ENCODE data around the gene AQP3.
"Not testable (repeated sequence)": the region's sequence is repeated elsewhere in the genome, so short reads cannot be mapped to it uniquely, and the experiment has no call there.

Gene AQP3

GRCh38 chr9:33433871-33434270, 13.5 kb downstream of the AQP3 start:
- no peaks in the 10 kb centered on the region for H3K4me1 ChIP-seq (ENCODE audit: control insufficient read depth, insufficient read depth, low read length)
- no peaks in the 10 kb centered on the region for H3K36me3 ChIP-seq (ENCODE audit: control insufficient read depth, insufficient read depth, low read length)
- no peaks in the 10 kb centered on the region for H3K27me3 ChIP-seq (ENCODE audit: control insufficient read depth, insufficient read depth, low read length, poor library complexity, severe bottlenecking)
- H3K27ac ChIP-seq (ENCODE audit: insufficient read depth, low read depth, low read length, poor library complexity, severe bottlenecking) = no peak overlapping the region
- H3K9me3 ChIP-seq (ENCODE audit: control insufficient read depth, low read length) = no peaks in the 10 kb centered on the region
- no peak overlapping the region for H3K4me3 ChIP-seq (ENCODE audit: insufficient read depth, low read depth, low read length)
- WGBS, 2 experiments = 89 to 93% methylated on average over 8 of the region's 8 CpGs

- Histone ChIP-seq H3K27me3 (ENCODE audit: control insufficient read depth, insufficient read depth, low read length, poor library complexity, severe bottlenecking) (no peaks in the 10 kb centered on the region), H3K27ac (ENCODE audit: insufficient read depth, low read depth, low read length, poor library complexity, severe bottlenecking) (no peak overlapping the region), H3K36me3 (ENCODE audit: control insufficient read depth, insufficient read depth, low read length) (no peaks in the 10 kb centered on the region), H3K4me3 (ENCODE audit: insufficient read depth, low read depth, low read length) (no peak overlapping the region), H3K4me1 (ENCODE audit: control insufficient read depth, insufficient read depth, low read length) (no peaks in the 10 kb centered on the region), H3K9me3 (ENCODE audit: control insufficient read depth, low read length) (no peaks in the 10 kb centered on the region)
- WGBS, 2 experiments = 89 to 95% methylated on average over 2 of the region's 2 CpGs
Measured at GRCh38 chr9:33431420-33431819, 16.0 kb downstream of the AQP3 start.

GRCh38 chr9:33430942-33431341, 16.5 kb downstream of the AQP3 start:
- no peak overlapping the region for H3K27ac ChIP-seq (ENCODE audit: insufficient read depth, low read depth, low read length, poor library complexity, severe bottlenecking)
- H3K27me3 ChIP-seq (ENCODE audit: control insufficient read depth, insufficient read depth, low read length, poor library complexity, severe bottlenecking) = no peaks in the 10 kb centered on the region
- H3K36me3 ChIP-seq (ENCODE audit: control insufficient read depth, insufficient read depth, low read length) = no peaks in the 10 kb centered on the region
- H3K4me1 ChIP-seq (ENCODE audit: control insufficient read depth, insufficient read depth, low read length) = no peaks in the 10 kb centered on the region
- H3K4me3 ChIP-seq (ENCODE audit: insufficient read depth, low read depth, low read length) = no peak overlapping the region
- H3K9me3 ChIP-seq (ENCODE audit: control insufficient read depth, low read length) = no peaks in the 10 kb centered on the region
- 71 to 75% methylated on average over 1 of the region's 1 CpG for WGBS, 2 experiments

- Histone ChIP-seq H3K4me1 (ENCODE audit: control insufficient read depth, insufficient read depth, low read length) (no peaks in the 10 kb centered on the region), H3K27me3 (ENCODE audit: control insufficient read depth, insufficient read depth, low read length, poor library complexity, severe bottlenecking) (no peaks in the 10 kb centered on the region), H3K9me3 (ENCODE audit: control insufficient read depth, low read length) (no peaks in the 10 kb centered on the region), H3K4me3 (ENCODE audit: insufficient read depth, low read depth, low read length) (no peak overlapping the region), H3K36me3 (ENCODE audit: control insufficient read depth, insufficient read depth, low read length) (no peaks in the 10 kb centered on the region), H3K27ac (ENCODE audit: insufficient read depth, low read depth, low read length, poor library complexity, severe bottlenecking) (no peak overlapping the region)
- WGBS, 2 experiments = 93 to 100% methylated on average over 2 to 3 of the region's 3 CpGs
Measured at GRCh38 chr9:33429256-33429985, 18.0 kb downstream of the AQP3 start.

- H3K4me3 ChIP-seq (ENCODE audit: insufficient read depth, low read depth, low read length) = no peak overlapping the region
- H3K4me1 ChIP-seq (ENCODE audit: control insufficient read depth, insufficient read depth, low read length) = no peaks in the 10 kb centered on the region
- H3K27me3 ChIP-seq (ENCODE audit: control insufficient read depth, insufficient read depth, low read length, poor library complexity, severe bottlenecking) = no peaks in the 10 kb centered on the region
- no peaks in the 10 kb centered on the region for H3K36me3 ChIP-seq (ENCODE audit: control insufficient read depth, insufficient read depth, low read length)
- 92% methylated on average over 7 of the region's 7 CpGs for WGBS, 2 experiments
- H3K9me3 ChIP-seq (ENCODE audit: control insufficient read depth, low read length) = no peaks in the 10 kb centered on the region
- no peak overlapping the region for H3K27ac ChIP-seq (ENCODE audit: insufficient read depth, low read depth, low read length, poor library complexity, severe bottlenecking)
Measured at GRCh38 chr9:33426843-33427293, 20.5 kb downstream of the AQP3 start.

GRCh38 chr9:33425128-33425533, 22.3 kb downstream of the AQP3 start:
- Histone ChIP-seq H3K27ac (ENCODE audit: insufficient read depth, low read depth, low read length, poor library complexity, severe bottlenecking) (no peak overlapping the region), H3K4me1 (ENCODE audit: control insufficient read depth, insufficient read depth, low read length) (no peaks in the 10 kb centered on the region), H3K27me3 (ENCODE audit: control insufficient read depth, insufficient read depth, low read length, poor library complexity, severe bottlenecking) (no peaks in the 10 kb centered on the region), H3K4me3 (ENCODE audit: insufficient read depth, low read depth, low read length) (no peak overlapping the region), H3K9me3 (ENCODE audit: control insufficient read depth, low read length) (no peaks in the 10 kb centered on the region), H3K36me3 (ENCODE audit: control insufficient read depth, insufficient read depth, low read length) (no peaks in the 10 kb centered on the region)
- 87 to 88% methylated on average over 4 of the region's 4 CpGs for WGBS, 2 experiments

- not testable (repeated sequence) for H3K27ac ChIP-seq (ENCODE audit: insufficient read depth, low read depth, low read length, poor library complexity, severe bottlenecking); H3K9me3 ChIP-seq (ENCODE audit: control insufficient read depth, low read length); H3K36me3 ChIP-seq (ENCODE audit: control insufficient read depth, insufficient read depth, low read length); H3K27me3 ChIP-seq (ENCODE audit: control insufficient read depth, insufficient read depth, low read length, poor library complexity, severe bottlenecking); H3K4me3 ChIP-seq (ENCODE audit: insufficient read depth, low read depth, low read length); H3K4me1 ChIP-seq (ENCODE audit: control insufficient read depth, insufficient read depth, low read length)
- 93 to 100% methylated on average over 5 to 6 of the region's 6 CpGs for WGBS, 2 experiments
Measured at GRCh38 chr9:33424492-33424891, 22.9 kb downstream of the AQP3 start.

- H3K27ac ChIP-seq (ENCODE audit: insufficient read depth, low read depth, low read length, poor library complexity, severe bottlenecking); H3K27me3 ChIP-seq (ENCODE audit: control insufficient read depth, insufficient read depth, low read length, poor library complexity, severe bottlenecking); H3K9me3 ChIP-seq (ENCODE audit: control insufficient read depth, low read length); H3K36me3 ChIP-seq (ENCODE audit: control insufficient read depth, insufficient read depth, low read length); H3K4me1 ChIP-seq (ENCODE audit: control insufficient read depth, insufficient read depth, low read length); H3K4me3 ChIP-seq (ENCODE audit: insufficient read depth, low read depth, low read length): not testable (repeated sequence)
- no CpG with 5 or more reads among the region's 7 CpGs for WGBS, 2 experiments
Measured at GRCh38 chr9:33424043-33424442, 23.4 kb downstream of the AQP3 start.

DNA sequence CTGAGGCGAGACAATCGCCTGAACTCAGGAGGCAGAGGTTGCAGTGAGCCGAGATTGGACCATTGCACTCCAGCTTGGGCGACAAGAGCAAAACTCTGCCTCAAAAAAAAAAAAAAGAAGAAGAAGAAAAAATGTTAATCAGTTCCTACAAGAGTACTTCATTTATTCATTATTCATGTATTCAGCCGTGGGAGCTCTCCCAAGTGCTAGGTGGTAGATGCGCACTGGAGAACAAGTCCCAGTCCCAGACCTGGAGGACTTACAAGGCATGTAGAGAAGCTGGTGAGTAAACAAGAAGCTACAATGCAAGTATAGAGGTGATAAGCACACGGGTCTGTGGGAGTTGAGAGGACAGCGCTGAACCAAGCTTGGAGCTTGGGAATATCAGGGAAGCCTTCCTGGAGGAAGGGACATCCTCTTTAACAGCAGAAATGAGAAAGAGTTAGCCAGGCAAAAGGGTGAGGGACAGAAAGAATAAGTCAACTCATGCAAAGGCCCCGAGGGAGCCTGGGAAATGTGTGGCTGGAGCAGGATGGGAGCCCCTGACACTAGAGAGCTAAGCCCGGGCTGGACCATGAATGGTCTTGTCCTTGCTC, 27.6 kb downstream of the AQP3 start:
- Histone ChIP-seq H3K4me1 (ENCODE audit: control insufficient read depth, insufficient read depth, low read length) (no peaks in the 10 kb centered on the region), H3K36me3 (ENCODE audit: control insufficient read depth, insufficient read depth, low read length) (no peaks in the 10 kb centered on the region), H3K27me3 (ENCODE audit: control insufficient read depth, insufficient read depth, low read length, poor library complexity, severe bottlenecking) (no peaks in the 10 kb centered on the region), H3K27ac (ENCODE audit: insufficient read depth, low read depth, low read length, poor library complexity, severe bottlenecking) (no peak overlapping the region), H3K4me3 (ENCODE audit: insufficient read depth, low read depth, low read length) (no peak overlapping the region), H3K9me3 (ENCODE audit: control insufficient read depth, low read length) (no peaks in the 10 kb centered on the region)
- WGBS, 2 experiments = 79 to 83% methylated on average over 10 of the region's 10 CpGs

DNA sequence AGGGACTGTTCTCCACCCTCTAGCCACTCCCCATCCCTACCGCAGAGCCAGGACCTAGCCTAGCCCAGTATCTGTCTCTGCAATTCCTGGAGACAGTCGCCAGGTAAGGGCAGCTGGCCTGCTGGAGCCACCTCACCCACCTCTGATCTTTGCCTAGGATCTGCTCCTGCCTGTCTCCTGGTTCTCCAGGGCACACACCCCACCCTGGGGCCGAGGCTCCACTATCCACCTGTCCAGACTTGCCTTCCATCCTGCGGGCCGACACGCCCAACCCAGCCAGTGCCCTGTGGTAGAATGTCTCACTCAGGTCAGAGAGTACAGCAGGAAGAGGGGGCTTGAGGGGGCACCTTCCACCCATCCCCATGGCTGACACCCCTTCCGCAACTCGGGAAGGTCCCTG, 29.3 kb downstream of the AQP3 start:
- no peaks in the 10 kb centered on the region for H3K4me1 ChIP-seq (ENCODE audit: control insufficient read depth, insufficient read depth, low read length)
- H3K27ac ChIP-seq (ENCODE audit: insufficient read depth, low read depth, low read length, poor library complexity, severe bottlenecking) = no peak overlapping the region
- no peaks in the 10 kb centered on the region for H3K27me3 ChIP-seq (ENCODE audit: control insufficient read depth, insufficient read depth, low read length, poor library complexity, severe bottlenecking)
- no peaks in the 10 kb centered on the region for H3K9me3 ChIP-seq (ENCODE audit: control insufficient read depth, low read length)
- no peak overlapping the region for H3K4me3 ChIP-seq (ENCODE audit: insufficient read depth, low read depth, low read length)
- no peaks in the 10 kb centered on the region for H3K36me3 ChIP-seq (ENCODE audit: control insufficient read depth, insufficient read depth, low read length)
- WGBS, 2 experiments = 94% methylated on average over 8 of the region's 8 CpGs
